Measurements from ENCODE around the gene HLA-DMB. TPM values are rescaled to one million over a fixed set of nuclear protein-coding genes. Genes with fewer than 3 reads are reported as not detected.

Gene HLA-DMB
- total RNA-seq, 1 experiment from 2014 or later = 1.1 TPM

- TF ChIP-seq ZNF532 (CRISPR knock-in tag; IDR thresholded peaks at IDR 0.05; ENCODE audit: borderline replicate concordance) (no peak), ZNF425 (CRISPR knock-in tag; conservative IDR thresholded peaks at IDR 0.05) (no peak), IRF2 (CRISPR knock-in tag; IDR thresholded peaks at IDR 0.05; ENCODE audit: borderline replicate concordance, low read depth) (no peak), JUN (CRISPR knock-in tag; IDR thresholded peaks at IDR 0.05) (no peak)
Measured at GRCh38 chr6:32977953-32978324, 37.1 kb upstream of the HLA-DMB start (continued).

GRCh38 chr6:32977272-32977952, 36.6 kb upstream of the HLA-DMB start:
- H3K9me3 Mint-ChIP-seq = no peaks in the 10 kb centered on the region

GRCh38 chr6:32976334-32977069, 35.7 kb upstream of the HLA-DMB start:
- no peak for DNase-seq (ENCODE audit: low spot score)
- no peak for ATAC-seq
- ChIA-PET CTCF (interaction anchor here (0.6 to 0.7 kb wide), 2 partner anchors 8 kb away, joined by 3 to 4 read pairs; no protein-coding TSS in a partner anchor), POLR2A (interaction anchor here (1.5 kb wide), 1 partner anchor 9 kb away, joined by 3 read pairs; no protein-coding TSS in a partner anchor)
- H3K36me3 Mint-ChIP-seq = peaks cover 96% of the 10 kb centered on the region
- H3K4me3 Mint-ChIP-seq = peak overlapping the region; percentile 98
- H3K4me1 Mint-ChIP-seq = peaks cover 50% of the 10 kb centered on the region
- H3K9me3 Mint-ChIP-seq = no peaks in the 10 kb centered on the region
- H3K27me3 Mint-ChIP-seq (ENCODE audit: low read depth) = peaks cover 4% of the 10 kb centered on the region; the same call in 1 of the 2 replicates
- peak overlapping the region; percentile 68; the same call in 1 of the 2 replicates for H3K27ac Mint-ChIP-seq
- no peak for TF ChIP-seq ZNF121 (CRISPR knock-in tag; IDR thresholded peaks at IDR 0.05)
- TF ChIP-seq FOXK1 (CRISPR knock-in tag; IDR thresholded peaks at IDR 0.05) = no peak
- no peak for TF ChIP-seq ZNF512 (CRISPR knock-in tag; IDR thresholded peaks at IDR 0.05; ENCODE audit: borderline replicate concordance)
- TF ChIP-seq ZBTB43 (CRISPR knock-in tag; IDR thresholded peaks at IDR 0.05) = no peak
- no peak for TF ChIP-seq ATF1 (CRISPR knock-in tag; IDR thresholded peaks at IDR 0.05)
- TF ChIP-seq PREB (CRISPR knock-in tag; IDR thresholded peaks at IDR 0.05; ENCODE audit: borderline replicate concordance) = no peak

More at GRCh38 chr6:32977272-32977952, 36.6 kb upstream of the HLA-DMB start:
- TF ChIP-seq ZNF671 (CRISPR knock-in tag; IDR thresholded peaks at IDR 0.05) (no peak), CTCF (IDR thresholded peaks at IDR 0.05) (no peak), TP53 (CRISPR knock-in tag; IDR thresholded peaks at IDR 0.05) (no peak), RORB (CRISPR knock-in tag; IDR thresholded peaks at IDR 0.05) (no peak)
- POLR2A ChIA-PET = interaction anchor here (1.5 kb wide), 1 partner anchor 10 kb away, joined by 3 read pairs; no protein-coding TSS in a partner anchor
- H3K27ac Mint-ChIP-seq = peak overlapping the region; percentile 33; the same call in 1 of the 2 replicates
- peaks cover 50% of the 10 kb centered on the region for H3K4me1 Mint-ChIP-seq
- CTCF ChIA-PET = no interaction called here
- ATAC-seq = no peak
- H3K36me3 Mint-ChIP-seq = peaks cover 98% of the 10 kb centered on the region
- no peak overlapping the region for H3K4me3 Mint-ChIP-seq
- no peaks in the 10 kb centered on the region for H3K27me3 Mint-ChIP-seq (ENCODE audit: low read depth)
- DNase-seq (ENCODE audit: low spot score) = no peak

All from WTC11 (cell line).